Spleen (tissue), 11 donors: Measurements from ENCODE around the gene ABCC3. TPM values are rescaled to one million over a fixed set of nuclear protein-coding genes. Genes with fewer than 3 reads are reported as not detected.

Source experiments
- DNase-seq: peaks from one replicate; pipeline ENCODE4 v3.0.0-alpha.2; 2020
- H3K27ac ChIP-seq, 8 donors: fragments of 200-600 bp; sonication (generic) in 7 of 8; 1 replicate in 4 of 8; 2 replicates in 4 of 8; pipeline versions ENCODE4 v1.5.0 to v1.8.0; 2016 to 2021; ENCODE audit warnings: inconsistent platforms in 4 of 8, mild to moderate bottlenecking in 4 of 8, moderate library complexity in 1 of 8
- H3K27me3 ChIP-seq, 7 donors: fragments of 200-600 bp; sonication (generic) in 6 of 7; replicated peaks in 1 of 7; 1 replicate in 4 of 7; 2 replicates in 3 of 7; pipeline versions ENCODE4 v1.5.0 to v1.8.0; 2016 to 2021; ENCODE audit warnings: inconsistent platforms in 3 of 7, mild to moderate bottlenecking in 1 of 7
- H3K36me3 ChIP-seq, 6 donors: fragments of 200-600 bp; sonication (generic) in 5 of 6; 1 replicate in 4 of 6; 2 replicates in 2 of 6; pipeline versions ENCODE4 v1.5.0 to v1.8.0; 2016 to 2021; ENCODE audit warnings: inconsistent platforms in 2 of 6
- H3K4me1 ChIP-seq, 6 donors: fragments of 200-600 bp; sonication (generic) in 5 of 6; 1 replicate in 3 of 6; 2 replicates in 3 of 6; pipeline versions ENCODE4 v1.5.0 to v1.8.0; 2016 to 2021; ENCODE audit warnings: inconsistent platforms in 3 of 6
- H3K4me3 ChIP-seq, 8 donors: fragments of 200-600 bp; sonication (generic) in 7 of 8; 1 replicate in 4 of 8; 2 replicates in 4 of 8; pipeline versions ENCODE4 v1.5.0 to v1.8.0; 2016 to 2021; ENCODE audit warnings: inconsistent platforms in 4 of 8, mild to moderate bottlenecking in 4 of 8, moderate library complexity in 2 of 8
- H3K9me3 ChIP-seq, 8 donors: fragments of 200-600 bp; sonication (generic) in 7 of 8; 1 replicate in 4 of 8; 2 replicates in 4 of 8; pipeline versions ENCODE4 v1.5.0 to v1.8.0; 2016 to 2021; ENCODE audit warnings: inconsistent platforms in 4 of 8
- POLR2A ChIP-seq, 3 donors: fragments of 450-650 bp; IDR thresholded peaks; one replicate each; pipeline ENCODE4 v1.5.1; 2017; ENCODE audit warnings: antibody characterized with exemption in 3 of 3, mild to moderate bottlenecking in 1 of 3
- POLR2AphosphoS5 ChIP-seq, 3 donors: sonication (generic); formaldehyde crosslinking; IDR thresholded peaks; one replicate each; pipeline ENCODE4 v1.5.1; 2017; ENCODE audit warnings: antibody characterized with exemption in 3 of 3
- WGBS, 5 donors: extraction: QIAGEN DNeasy Blood & Tissue Kit in 3 of 5; methylation state at CpG; one replicate each; pipeline versions ENCODE4 v1.1.5 to v1.1.7; 2013 to 2018; 5-methylcytosine and 5-hydroxymethylcytosine counted together
- intact Hi-C: fragments of 100-400 bp; cut with DNase I; formaldehyde crosslinking; loops from one replicate; pipeline ENCODE4 v1.15.0; 2023; ENCODE audit warnings: low total_unique reads
- polyA plus RNA-seq, 3 donors: library from polyadenylated mRNA; stranded (reverse); fragments of 200-250 nt; gene quantifications; one replicate each; pipeline ENCODE4 v1.2.1, GENCODE V29; 2013
- total RNA-seq, 7 donors: library from RNA; depleted of rRNA in 3 of 7; stranded (reverse); fragments of >200 nt in 3 of 7; fragmentation: NEBNext Ultra II Directional in 4 of 7; extraction: Animal tissue kit (Norgen Biotek cat#: 25700) in 4 of 7; gene quantifications; one replicate each; pipeline versions ENCODE4 v1.1.0 to v1.2.1, GENCODE V29; 2016 to 2021
- TF ChIP-seq, protein P1 (sequence below), 11 experiments: fragments of 200-600 bp in 7 of 11; fragments of 450-650 bp in 4 of 11; sonication (generic) in 4 of 11; IDR thresholded peaks in 8 of 11; conservative IDR thresholded peaks in 3 of 11; 1 replicate in 7 of 11; 2 replicates in 4 of 11; pipeline versions ENCODE4 v1.4.0 to v1.8.0; 2016 to 2021; ENCODE audit warnings: antibody characterized with exemption in 11 of 11, inconsistent platforms in 4 of 11, mild to moderate bottlenecking in 1 of 11
- donor health status: healthy with polysubstance abuse.
- donor health status: DM: no; HTN: no; CAD: no; lungs with moderate emphysema.
- donor health status: DM: no; HTN: no; CAD: no.
- donor health status: Bipolar disorder and iron deficiency.
- donor health status: healthy.
- donor health status: DM: no; HTN: no; CAD: no.
- donor health status: DM: yes; HTN: yes; CAD: no.

The ABCC3 gene
- total and polyA plus RNA-seq, 10 donors: 8.6 to 37.1 (median 30.0) TPM

DNA sequence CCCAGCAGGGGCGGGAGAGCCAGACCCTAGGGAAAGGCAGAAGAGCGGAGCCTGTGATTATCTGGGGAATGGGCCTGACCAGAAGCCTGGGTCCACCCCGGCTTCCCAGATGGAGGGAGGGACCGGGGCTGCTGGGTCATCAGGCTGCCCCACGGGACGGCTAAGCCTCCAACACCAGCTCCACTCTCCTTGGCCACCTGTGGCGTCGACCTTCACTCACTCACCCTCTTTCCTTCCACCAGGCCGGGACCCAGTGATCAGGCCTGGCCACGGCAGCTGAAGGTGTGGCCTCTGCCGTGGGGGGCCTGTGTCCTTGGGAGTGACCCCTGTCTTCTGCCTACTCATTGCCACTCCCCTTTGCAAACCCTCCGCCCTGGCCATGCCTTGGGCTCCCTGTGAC is 22.4 kb upstream of the ABCC3 start:
- Histone ChIP-seq H3K9me3 (no peaks in the 10 kb centered on the region), H3K4me3 (no peak overlapping the region), H3K36me3 (no peaks in the 10 kb centered on the region), H3K27ac (no peak overlapping the region), H3K27me3 (peaks cover 0 to 49% (median 0%) of the 10 kb centered on the region in 7 donors), H3K4me1 (peaks cover 0 to 12% (median 11%) of the 10 kb centered on the region in 6 donors)
- TF ChIP-seq, protein P1, sequence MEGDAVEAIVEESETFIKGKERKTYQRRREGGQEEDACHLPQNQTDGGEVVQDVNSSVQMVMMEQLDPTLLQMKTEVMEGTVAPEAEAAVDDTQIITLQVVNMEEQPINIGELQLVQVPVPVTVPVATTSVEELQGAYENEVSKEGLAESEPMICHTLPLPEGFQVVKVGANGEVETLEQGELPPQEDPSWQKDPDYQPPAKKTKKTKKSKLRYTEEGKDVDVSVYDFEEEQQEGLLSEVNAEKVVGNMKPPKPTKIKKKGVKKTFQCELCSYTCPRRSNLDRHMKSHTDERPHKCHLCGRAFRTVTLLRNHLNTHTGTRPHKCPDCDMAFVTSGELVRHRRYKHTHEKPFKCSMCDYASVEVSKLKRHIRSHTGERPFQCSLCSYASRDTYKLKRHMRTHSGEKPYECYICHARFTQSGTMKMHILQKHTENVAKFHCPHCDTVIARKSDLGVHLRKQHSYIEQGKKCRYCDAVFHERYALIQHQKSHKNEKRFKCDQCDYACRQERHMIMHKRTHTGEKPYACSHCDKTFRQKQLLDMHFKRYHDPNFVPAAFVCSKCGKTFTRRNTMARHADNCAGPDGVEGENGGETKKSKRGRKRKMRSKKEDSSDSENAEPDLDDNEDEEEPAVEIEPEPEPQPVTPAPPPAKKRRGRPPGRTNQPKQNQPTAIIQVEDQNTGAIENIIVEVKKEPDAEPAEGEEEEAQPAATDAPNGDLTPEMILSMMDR (IDR thresholded peaks at IDR 0.05 in 8 of 11, conservative IDR thresholded peaks at IDR 0.05 in 3 of 11): no peak
- no peak for TF ChIP-seq POLR2A (IDR thresholded peaks at IDR 0.05)
- TF ChIP-seq POLR2AphosphoS5 (IDR thresholded peaks at IDR 0.05): no peak
- intact Hi-C loops: no loop called here
- 80 to 92% (median 81%) methylated on average over 11 to 12 of the region's 12 CpGs for WGBS, 5 donors
- DNase-seq: no peak

- Histone ChIP-seq H3K36me3 (no peaks in the 10 kb centered on the region), H3K9me3 (no peaks in the 10 kb centered on the region), H3K27me3 (peaks cover 0 to 40% (median 0%) of the 10 kb centered on the region in 7 donors), H3K27ac (no peak overlapping the region), H3K4me1 (peaks cover 0 to 12% (median 11%) of the 10 kb centered on the region in 6 donors), H3K4me3 (no peak overlapping the region)
- intact Hi-C loops: no loop called here
- WGBS, 5 donors: 38 to 53% (median 47%) methylated on average over 26 of the region's 26 CpGs
- TF ChIP-seq POLR2AphosphoS5 (IDR thresholded peaks at IDR 0.05) (no peak), POLR2A (IDR thresholded peaks at IDR 0.05) (no peak)
- TF ChIP-seq, protein P1 (IDR thresholded peaks at IDR 0.05 in 8 of 11, conservative IDR thresholded peaks at IDR 0.05 in 3 of 11): peak in 3 of 11 experiments; percentile 11 to 19 (median 15)
- no peak for DNase-seq
Measured at GRCh38 chr17:50613007-50613992, 21.4 kb upstream of the ABCC3 start.

GRCh38 chr17:50614471-50615051 is 20.1 kb upstream of the ABCC3 start:
- no peak for TF ChIP-seq POLR2AphosphoS5 (IDR thresholded peaks at IDR 0.05)
- no peaks in the 10 kb centered on the region for H3K9me3 ChIP-seq
- H3K36me3 ChIP-seq: no peaks in the 10 kb centered on the region
- intact Hi-C loops: no loop called here
- no peak for DNase-seq
- WGBS, 5 donors: 62 to 85% (median 76%) methylated on average over 11 of the region's 11 CpGs
- H3K4me3 ChIP-seq: no peak overlapping the region
- peaks cover 0 to 33% (median 0%) of the 10 kb centered on the region in 7 donors for H3K27me3 ChIP-seq
- no peak overlapping the region for H3K27ac ChIP-seq
- H3K4me1 ChIP-seq: peaks cover 0 to 24% (median 16%) of the 10 kb centered on the region in 6 donors

DNA sequence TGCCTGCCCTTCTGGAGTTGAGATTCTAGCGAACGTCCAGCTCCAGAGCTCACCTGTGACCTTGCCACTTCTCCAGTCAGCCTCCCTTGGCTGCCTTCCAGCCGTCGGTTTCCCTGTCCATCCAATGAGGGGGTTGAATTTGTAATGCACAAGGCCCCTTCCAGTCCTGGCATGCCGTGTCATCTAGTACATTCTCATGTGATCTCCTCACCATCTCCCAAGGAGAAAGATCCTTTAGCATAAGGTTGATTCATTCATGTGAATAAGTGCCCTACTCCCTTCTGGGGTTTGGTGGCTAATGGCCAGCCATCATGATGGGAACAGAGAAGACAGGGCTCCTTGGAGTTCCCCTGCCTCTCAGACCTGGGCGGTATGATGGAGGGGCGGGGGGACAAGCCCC is 18.9 kb upstream of the ABCC3 start:
- Histone ChIP-seq H3K27me3 (peaks cover 0 to 33% (median 0%) of the 10 kb centered on the region in 7 donors), H3K36me3 (no peaks in the 10 kb centered on the region), H3K27ac (no peak overlapping the region), H3K4me3 (no peak overlapping the region), H3K9me3 (no peaks in the 10 kb centered on the region), H3K4me1 (peaks cover 0 to 26% (median 17%) of the 10 kb centered on the region in 6 donors)
- DNase-seq: no peak
- 67 to 84% (median 78%) methylated on average over 7 of the region's 7 CpGs for WGBS, 5 donors
- intact Hi-C loops: no loop called here
- TF ChIP-seq, protein P1 (IDR thresholded peaks at IDR 0.05 in 8 of 11, conservative IDR thresholded peaks at IDR 0.05 in 3 of 11): no peak
- TF ChIP-seq POLR2AphosphoS5 (IDR thresholded peaks at IDR 0.05): no peak
- TF ChIP-seq POLR2A (IDR thresholded peaks at IDR 0.05): no peak
